ENCODE data around the gene S100A7.

S100A7 gene
- 0 reads per million in 2 donors for total RNA-seq

DNA sequence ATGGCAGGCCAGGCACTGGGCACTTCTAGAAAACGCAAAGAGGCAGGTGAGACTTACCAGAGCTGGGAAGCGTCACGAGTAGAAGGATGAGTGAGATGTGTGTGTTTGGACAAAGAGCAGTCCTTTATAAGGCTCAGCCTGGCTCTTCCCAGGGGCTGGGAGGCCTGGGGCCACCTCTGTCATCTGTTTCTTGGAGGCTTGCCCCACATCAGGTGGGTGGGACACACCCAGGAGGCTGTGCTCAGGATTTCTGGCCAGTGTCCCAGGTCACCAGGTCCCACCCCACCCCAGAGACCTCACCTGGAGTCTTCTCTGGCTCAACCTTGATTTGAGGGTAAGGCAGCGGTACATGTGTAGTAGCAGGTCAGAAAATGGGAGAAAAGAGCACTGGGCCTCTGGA is at the start of gene S100A7:
Gene S100A7, minus strand, starts transcription at position 101 of the 400 bp plus-strand sequence. CDS start 1,638 bp downstream, outside the sequence.
- DNase-seq = no peak

DNA sequence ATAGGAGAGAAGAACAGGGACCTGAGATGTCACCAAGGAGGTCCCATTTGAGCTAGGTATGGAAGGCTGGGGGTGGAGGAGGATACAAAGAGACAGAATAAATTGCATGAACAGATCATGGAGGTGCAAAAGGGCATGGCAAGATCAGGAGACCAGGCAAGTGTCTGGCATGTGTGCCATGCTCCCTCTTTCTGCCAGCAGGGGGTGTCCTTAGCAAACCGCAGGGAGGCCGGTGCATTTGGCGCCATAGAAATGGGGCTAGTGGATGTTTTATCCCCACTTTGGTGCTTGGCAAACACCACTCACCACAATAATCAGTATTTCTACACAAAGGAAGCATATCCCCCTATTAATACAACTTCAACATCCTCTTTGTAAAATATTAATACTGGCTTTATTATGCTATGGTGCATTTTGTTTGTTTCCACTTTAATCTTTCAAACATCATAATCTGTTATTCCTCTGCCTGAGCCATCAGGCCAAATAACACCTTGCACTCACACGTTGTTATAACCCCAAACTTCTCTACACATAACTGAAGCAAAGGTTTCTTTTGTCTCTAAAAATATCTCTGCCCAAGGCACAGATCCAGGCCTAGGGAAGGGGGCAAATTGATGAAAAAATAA is 49.4 kb upstream of the S100A7 start:
- DNase-seq = peak in 4 of 5 experiments; percentile 24 to 70 (median 47)

DNA sequence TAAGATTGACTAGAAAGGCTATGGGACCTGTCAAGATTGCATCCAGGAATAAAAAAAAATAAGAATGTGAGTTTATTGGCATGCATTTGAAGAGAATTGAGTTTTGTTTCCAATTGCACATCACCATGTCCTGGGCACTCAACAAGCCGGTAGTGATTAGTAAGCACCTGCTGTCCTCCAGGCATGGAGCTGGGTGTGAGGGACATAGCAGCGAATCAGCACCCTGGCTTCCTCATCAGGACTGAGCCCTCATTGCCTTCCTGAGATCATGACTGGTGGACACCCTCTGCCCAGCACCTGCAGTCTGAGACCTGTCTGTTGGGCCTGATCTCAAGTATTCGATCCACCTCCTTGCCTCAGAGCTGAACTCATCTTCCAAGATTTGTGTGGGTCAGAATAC is 48.6 kb upstream of the S100A7 start:
- no peak for DNase-seq

DNA sequence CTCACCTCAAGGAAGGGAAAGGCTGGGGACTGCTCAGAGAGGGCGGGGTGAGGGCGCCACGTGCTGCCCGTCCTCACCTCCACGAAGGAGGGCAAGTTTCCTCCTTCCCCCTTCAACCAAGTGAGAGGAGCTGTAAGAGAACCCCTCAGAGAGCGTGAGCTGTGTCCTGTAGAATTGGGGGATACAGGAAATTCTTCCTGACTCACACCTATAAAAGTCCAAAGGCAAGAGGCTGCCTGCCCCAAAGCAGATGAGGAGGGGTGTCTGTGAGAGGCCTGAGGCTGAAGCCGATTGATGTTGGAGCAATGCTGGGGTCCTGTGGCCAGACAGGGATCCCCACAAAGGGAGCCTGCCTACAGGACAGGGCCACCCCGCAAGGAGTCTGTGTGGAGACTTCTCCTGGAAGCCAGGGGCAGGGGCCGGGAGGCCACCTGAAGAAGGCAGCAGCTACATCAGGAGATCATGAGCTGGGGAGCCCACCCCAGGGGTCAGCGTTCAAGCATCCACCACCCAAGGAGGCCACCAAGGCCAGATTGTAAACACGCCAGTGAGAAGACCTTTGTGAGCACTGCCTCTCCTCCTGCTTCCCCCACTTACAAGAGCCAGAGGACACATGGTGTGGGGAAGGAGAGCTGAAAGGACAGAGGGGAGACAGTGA is 47.6 kb upstream of the S100A7 start:
- no peak for DNase-seq

DNA sequence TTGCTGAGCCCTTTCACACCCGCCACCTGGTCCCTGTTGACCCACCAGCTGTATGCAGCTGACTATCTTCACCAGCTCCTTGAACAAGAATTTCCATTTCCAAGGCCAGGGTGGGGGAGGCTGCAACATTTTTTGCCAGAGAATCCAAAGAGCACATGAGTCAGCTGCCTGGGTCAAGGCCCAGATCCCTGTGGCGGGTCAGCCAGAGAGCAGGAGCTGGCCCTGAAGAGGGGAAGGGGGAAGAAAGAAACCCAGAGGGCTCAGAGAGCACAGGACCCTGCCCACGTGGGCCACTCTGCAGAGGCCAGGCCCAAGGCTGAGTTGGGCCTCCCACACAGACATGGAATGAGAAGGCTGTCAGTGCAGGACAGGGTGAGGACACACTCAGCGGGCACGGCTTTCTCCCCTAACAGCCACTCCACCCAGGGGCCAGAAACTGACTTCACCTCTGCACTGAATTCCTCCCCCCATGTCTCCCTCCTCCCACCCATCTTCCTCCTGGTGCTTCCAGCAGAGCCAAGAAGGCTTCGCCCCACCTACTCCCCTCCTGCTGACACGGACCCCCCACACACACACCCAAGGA is 46.5 kb upstream of the S100A7 start:
- DNase-seq = no peak

DNA sequence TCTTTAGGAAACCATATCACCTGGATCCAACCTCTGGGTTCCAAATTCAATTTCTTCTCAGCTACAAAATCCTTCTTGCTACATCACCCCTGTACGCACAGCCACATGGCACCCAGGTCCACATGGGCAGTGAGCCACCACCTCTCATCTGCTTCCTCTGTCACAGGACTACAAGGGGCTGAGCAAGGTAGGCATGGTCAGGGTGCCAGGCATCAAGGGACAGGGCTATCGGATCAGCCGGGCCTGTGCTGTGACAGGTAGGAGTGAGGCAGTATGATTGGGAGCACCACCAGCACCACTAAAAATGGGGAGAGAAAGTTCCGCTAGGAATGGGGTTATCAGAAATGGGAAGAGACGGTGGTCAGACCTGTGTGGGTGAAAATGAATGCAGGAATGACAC is 45.9 kb upstream of the S100A7 start:
- no peak for DNase-seq

DNA sequence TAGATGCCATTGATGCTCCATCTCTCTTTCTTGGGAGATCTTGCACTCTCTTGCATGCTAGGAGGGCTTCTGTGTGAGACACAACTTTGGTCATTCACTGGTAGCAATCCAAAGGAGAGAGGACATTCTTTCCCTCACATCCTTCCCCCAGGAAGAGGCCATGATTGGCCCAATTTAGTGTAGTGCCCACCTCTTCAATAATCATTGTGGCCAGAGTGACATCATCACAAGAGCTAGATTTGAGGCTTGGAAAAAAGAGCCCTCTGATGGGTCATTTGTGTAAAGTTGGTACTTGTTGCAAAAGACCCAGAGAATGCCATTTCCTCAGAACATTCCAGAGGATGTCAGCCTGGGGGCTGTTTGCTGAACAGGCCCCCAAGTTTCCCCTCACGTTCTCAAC is 45.1 kb upstream of the S100A7 start:
- DNase-seq = no peak

DNA sequence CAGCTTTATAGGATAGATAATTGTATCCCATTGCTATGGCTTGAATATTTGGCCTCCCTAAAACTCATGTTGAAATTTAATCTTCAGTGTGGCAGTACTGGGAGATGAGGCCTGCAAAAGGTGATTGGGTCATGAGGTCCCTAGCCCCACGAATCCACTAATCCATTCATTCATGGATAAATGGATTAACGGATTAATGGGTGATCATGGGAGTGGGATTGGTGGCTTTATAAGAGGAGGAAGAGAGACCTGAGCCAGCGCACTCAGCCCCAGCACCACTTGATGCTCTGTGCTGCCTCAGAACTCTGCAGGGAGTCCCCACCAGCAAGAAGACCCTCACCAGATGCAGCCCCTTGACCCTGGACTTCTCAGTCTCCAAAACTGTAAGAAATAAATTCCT is 43.3 kb upstream of the S100A7 start:
- no peak for DNase-seq

DNA sequence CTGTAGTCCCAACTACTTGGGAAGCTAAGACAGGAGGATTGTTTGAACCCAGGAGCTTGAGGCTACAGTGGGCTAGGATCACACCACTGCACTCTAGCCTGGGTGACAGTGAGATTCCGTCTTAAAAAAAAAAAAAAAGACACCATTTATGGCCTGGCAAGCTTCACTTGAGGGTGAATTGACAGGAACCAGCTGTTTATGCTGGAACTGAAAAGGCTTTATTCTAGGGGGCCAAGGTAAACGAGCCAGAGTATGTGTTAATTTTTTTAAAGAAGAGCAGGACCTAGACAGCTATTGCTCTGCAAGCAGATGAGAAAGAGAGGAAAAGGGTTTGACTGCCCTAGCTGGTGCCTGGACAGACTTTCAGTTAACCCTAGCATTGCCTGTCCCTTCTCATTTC is 38.3 kb upstream of the S100A7 start:
- DNase-seq = no peak

DNA sequence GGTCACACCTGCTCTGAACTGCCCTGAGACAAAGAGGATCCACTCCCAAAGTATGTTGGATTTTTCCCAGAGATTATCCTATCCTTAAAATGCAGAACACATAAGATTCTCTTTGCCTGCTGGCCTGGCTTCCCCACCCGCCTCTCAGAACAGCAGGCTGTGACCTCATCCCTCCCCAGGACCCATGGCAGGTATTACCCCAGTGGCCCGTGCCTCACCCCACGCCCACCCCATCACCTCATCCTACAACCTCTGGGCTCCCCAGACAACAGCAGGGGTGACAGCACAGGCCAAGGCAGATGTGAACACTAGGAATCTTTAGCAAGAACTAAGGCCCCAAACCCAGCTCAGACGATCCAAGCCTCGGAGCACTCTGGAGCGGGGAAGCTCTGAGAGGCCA is 35.1 kb upstream of the S100A7 start:
- no peak for DNase-seq

DNA sequence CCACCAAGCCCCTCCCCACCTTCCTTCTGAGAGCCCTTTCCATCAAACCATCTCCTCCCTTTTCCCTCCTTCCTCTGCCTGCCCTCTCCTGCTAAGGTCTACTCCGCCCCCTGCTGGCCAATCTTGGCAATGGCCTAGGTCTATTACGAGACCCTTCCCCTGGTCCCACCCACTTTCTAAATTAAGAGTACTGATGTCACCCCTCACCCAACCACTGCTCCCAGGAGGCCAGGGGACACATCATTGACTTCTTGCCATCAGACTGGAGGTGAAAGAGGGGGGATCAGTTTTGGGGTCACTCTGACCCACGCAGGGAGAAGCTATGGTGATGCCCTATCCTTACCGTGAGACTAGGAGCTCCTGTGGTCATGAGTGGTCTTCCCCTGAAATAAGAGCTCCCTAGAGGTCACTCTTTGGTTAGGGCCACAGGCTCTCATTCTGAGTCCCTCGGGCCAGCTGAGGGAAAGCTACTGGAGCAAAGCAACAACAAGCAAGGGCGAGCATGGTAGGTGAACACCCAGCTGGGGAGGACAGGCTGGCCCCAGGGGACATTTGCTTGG is 34.6 kb upstream of the S100A7 start:
- DNase-seq = peak; percentile 32 to 72 (median 62)

DNA sequence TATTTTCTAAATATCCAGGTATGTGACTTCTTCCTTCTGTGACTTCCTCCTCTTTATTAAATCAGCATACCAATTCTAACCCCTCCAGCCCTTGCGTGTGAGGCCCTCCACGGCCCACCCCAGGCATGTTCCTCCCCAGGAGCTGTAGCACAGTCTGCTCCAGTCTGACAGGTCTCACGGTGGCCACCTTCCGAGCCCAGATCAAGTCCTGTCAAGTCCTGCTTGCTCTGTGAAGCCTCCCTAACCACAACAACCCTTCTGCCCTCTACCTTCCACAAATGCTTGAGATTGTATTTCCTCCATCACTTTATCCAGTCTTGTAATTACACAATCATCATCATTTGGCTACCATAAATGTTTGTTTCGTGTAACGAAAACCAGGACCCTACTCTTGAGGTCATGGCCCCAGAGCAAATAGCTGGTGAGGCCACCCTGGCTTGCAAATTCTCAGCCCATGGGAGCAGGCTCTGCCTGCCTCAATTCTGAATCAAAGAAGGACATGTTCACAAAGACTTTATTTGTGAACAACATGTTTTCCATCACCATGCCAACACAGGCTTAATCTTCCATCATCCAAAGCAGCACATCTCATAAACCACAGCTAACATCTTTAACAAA is 33.0 kb upstream of the S100A7 start:
- peak in 1 of 5 experiments; percentile 56 for DNase-seq

DNA sequence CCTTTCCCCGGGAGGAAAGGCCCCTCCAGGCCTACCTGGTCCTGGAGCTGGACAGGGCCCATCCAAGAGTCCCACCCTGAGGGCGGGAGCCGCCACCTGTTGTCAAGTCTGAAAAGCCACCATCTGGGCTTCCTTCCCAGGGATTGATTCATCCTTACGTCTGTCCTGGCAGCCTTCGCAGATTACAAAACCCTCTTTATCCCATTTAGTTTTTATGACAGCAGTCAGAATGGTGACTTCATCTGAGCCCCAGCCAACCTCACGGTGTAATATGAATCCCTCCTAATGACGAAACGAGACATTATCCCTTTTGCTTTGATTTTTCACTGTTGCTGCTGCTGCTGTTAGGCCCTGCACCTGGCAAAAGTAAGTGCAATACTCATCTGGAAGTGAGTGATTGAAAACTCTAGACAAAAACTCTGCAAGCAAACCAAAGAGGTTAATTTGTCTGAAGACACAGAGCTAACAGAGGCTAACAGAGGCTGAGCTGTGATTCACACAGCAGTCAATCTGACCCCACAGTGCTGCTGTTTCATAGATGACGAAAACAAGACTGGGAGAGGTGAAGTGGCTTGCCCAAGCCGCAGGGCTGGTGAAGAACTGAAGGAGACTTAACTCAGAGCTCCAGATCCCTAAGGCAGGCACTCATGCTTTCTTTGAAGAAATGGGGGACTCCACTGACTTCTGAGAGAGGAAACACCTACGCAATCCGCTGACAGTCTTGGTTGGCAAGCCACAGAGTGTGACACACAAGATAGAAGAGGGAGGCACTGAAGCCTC is 30.0 kb upstream of the S100A7 start:
- peak in 1 of 5 experiments; percentile 48 for DNase-seq

DNA sequence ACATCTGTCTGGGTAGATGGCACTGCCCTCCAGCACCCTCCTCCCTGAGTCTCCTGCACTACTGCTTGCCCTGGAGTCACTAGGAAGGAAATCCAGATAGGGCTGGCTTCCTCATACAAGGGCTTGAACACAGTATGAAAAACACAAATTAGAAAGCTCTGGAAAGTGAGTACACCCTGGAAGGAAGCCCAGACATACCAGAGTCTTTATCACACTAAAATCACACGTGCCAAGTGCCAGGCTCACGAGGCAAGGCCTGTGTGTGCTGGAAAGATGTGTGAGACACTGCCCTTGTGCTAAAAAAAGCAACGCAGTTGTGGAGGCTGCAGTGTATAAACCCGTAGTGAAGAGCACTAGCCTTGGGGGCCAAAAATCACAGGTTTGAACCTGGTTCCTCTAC is 28.3 kb upstream of the S100A7 start:
- DNase-seq = no peak

DNA sequence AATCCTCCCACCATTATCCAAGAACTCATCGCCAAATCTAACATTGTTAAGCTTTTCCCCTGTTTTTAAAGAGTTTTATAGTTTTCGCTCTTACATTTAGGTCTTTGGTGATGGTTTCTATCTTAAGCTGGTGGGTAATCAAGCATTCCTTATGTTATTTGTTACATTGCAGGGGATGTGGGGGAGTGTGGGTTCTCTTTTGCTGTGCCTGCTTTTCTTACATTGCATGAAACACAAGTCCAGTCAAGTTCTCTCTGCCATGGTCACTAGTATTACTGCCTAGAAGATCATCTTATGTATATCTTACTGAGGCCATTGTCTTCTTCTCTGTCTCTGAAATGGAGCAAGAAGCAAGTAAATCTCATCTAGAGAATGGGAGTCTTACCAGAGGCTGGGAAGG is 27.3 kb upstream of the S100A7 start:
- no peak for DNase-seq

DNA sequence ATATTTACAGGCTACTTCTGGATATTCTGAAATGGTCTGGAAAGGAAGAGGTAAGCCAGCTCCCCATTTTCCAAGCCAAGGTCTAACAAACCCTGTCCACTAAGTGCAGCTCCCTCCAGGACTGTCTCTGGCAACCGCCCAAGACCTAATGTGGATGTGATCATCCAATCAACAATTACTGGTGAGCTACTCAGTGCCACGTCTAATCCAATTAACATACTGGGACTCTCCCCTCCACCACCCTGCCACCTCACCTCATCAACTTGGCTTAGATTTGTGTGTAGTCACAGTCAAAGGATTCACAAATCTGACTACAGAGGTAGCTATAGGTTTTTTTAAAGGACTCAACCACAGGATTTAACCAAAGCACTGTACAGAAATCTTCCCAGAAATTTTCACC is 25.4 kb upstream of the S100A7 start:
- no peak for DNase-seq

DNA sequence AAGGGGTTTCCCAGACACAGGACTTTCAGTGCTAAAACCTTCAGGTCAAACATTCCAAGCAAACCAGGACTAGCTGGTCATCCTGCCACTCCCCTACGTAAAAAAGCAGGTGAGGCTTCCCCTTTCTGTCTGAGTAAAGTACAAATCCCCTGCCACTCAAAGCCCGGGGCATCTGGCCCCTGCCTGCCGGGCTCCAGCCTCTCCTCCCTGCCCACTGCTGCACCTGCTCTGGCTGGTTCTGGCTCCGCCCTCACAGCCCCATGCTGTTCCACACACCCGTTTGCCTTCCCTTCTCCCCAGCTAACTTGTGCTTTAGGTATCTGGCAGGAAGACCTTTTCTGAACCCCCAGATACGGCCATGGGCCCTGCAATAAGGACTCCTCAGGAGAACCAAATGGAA is 23.3 kb upstream of the S100A7 start:
- DNase-seq = no peak

DNA sequence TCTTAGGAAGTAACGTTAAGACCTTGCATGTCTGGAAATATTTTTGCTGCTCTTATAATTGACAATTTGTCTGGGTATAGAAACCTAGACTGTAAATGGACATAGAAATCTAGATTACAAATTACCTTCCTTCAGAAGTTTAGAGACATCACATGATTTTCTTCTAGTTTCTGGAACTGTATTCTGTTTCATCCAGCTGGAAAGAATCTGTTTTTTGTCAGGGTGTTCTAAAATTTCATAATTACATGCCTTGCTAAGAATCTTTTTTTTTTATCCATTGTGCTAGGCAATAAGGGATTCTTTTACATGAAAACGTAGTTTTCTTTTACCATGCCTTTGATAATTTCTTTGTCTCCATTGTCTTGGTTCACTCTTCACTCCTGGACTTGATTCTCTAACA is 20.7 kb upstream of the S100A7 start:
- no peak for DNase-seq

DNA sequence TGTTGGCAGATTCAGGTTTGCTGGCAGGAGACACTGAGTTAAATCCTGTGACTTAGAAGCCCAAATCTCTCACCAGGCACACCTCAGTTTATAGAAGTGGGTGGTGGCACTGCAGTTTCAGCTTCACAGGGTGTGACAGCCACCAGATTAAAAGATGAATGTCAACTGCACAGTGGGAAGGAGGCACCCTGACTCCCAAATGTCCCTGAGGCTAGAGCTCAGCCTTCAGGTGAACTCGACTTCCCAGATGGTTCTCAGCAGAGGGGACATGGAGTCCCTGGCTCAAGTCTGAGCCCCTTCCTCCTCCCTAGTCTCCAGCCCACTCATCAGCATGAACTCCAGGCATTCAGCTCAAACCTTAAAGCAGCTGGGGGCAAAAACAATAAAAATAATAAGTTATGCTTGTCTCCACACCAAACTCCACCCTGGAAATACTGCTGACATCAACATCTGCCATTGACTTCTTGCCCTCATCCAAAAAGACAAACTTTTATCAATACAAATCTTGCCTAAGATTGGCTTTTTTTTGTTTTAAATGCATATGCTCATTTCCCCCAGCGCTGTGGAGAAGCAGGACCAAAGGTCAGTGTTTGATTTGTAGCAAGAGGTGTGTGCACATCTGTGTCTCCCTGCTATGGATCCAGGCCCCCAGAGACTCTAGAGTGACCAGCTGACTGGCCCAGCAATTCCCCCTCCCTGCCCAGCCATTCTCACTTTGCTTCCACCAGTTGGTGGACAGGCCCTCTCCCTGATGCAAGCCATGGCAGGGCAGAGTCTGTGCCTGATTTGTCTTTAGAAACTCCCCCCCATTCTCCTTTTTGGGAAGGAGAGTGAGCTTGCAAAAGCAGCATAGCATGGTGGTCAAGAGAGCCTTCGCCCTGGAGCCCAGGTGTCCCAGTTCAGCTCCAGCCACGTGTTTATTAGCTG is 18.5 kb upstream of the S100A7 start:
- no peak for DNase-seq

DNA sequence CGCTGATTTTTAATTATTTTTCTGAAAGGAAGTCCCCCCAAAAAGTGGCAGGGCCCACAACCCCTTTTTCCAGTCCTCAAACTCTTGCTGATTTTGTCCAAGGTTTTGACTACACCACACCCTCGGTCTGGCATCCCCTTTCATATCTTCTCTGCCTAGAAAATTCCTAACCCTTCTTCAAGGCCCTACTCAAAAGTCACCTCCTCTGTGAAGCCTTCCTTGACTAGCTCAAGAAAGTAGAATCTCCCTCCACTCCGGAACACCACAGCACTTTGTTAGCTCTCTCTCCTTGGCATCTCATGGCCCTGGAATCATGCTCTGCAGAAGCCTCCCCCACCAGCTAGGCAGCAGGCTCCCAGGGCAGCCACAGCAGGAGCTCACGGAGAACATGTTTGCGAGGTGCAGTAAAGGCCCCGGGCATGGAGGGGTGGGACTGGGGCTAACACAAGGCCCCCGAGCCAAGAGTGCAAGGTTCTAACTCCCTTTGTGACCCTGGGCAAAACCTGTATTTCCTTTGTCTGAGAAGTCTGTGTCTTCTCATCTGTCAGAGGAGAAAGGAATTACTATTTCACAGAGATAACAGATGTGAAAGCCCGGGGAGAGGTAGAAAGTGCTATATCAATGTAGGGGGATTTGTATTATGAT is 17.7 kb upstream of the S100A7 start:
- no peak for DNase-seq

DNA sequence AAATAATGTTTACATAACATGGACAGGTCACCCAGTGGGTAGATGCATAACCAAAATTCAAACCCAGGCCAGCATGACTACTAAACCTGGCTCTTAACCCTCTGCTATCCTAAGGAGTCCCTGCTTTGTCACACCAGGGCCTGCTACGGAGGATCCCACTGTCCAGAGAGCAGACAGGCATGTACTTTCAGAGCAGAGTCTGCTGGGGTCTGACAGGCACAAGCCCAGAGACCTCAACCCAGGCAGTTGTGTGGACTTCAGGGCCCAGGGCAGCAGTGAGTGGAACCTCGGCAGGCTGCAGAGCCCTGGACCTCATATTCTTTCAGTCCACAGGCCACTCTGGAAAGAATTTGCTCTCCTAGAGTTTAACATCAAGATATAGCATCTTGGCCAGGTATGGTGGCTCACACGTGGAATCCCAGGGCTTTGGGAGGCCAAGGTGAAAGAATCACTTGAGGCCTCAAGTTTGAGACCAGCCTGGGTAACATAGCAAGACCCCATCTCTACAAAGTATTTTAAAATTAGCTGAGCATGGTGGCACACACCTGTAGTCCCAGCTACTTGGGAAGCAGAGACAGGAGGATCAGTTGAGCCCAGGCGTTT is 16.1 kb upstream of the S100A7 start:
- no peak for DNase-seq
